ENCODE measurements around the gene NSUN3.
"Not testable (repeated sequence)": the region's sequence is repeated elsewhere in the genome, so short reads cannot be mapped to it uniquely, and the experiment has no call there.

The NSUN3 gene

DNA sequence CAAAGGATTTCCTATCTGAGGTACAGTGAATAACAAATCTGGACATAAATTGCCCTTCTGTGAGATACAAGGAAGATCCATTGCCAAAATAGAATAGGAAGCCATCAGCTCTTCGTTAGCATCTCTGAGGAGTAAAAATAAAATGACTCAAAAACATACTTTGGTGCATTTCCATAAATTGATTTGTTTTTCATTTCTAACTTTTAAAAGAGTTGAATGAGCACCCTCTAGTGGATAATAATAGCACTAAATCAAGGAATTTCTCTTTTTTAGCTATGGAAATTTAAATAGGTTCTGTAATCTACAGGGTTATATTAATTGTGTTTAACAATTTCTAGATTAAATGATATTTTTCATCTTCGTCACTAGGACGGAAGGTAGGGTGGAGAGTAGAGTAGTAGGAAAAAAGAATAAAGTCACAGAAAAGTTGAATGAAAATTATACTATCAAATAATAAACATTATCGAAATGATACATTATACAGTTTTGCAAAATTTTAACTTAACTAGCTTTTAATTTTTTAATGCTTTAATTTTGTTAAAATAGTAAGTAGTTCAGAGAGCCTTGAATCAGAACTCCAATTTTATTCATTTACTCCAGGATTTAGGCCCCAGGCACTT is 6.4 kb downstream of the NSUN3 start:
- DNase-seq (ENCODE audit: low spot score) = peak; percentile 45

DNA sequence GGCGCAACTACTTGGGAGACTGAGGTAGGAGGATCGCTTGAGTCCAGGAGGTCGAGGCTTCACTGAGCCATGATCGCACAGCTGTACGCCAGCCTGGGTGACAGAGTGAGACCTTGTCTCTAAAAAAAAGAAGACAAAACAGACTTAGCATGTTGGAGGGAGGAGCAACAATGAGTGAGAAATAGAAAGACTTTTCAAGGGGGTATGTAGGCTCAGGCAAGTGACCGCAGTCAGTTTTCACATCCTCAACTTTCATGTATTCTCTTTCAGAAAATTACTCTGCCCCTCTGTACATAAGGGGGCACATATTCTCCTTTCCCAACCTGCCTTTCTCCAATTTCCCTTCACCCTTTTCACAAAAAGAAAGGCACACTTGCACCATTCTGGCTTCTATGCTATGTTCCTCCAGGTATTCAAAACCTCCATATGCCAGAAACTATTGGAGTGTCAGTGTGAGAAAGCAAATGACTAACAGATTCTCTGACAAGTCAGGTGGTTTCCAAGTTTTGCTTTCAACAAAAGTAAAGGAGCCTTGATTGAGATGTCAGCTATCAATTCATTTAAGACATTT is 7.6 kb downstream of the NSUN3 start:
- DNase-seq (ENCODE audit: low spot score) = no peak

DNA sequence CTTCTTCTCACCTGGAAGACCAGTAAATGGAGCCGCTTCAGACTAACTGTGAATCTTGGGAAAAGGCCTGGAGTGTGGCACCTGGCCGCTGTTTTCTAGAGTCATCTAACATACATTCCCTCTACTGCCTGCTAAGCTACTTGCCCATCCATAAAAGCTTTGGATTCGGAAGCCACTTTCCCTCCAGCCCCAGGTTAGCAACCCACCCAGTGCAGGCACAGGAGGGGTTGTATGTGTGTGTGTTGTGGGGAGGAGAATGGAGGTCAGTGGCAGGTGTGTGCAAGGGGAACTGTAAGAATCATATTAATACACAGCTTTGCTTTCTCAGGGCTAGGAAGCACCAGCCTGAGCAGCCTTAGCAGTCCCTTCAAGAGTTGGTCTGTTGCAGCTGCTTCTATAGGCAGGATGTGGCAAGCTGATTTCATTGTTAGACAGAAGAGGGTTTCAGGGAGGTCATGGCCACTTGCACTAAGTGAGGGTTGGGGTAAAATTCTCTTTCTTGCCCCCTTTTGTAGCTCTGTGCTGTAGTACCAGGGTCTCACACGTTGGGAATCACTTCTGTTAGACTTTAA is 8.9 kb downstream of the NSUN3 start:
- no peak for DNase-seq (ENCODE audit: low spot score)

DNA sequence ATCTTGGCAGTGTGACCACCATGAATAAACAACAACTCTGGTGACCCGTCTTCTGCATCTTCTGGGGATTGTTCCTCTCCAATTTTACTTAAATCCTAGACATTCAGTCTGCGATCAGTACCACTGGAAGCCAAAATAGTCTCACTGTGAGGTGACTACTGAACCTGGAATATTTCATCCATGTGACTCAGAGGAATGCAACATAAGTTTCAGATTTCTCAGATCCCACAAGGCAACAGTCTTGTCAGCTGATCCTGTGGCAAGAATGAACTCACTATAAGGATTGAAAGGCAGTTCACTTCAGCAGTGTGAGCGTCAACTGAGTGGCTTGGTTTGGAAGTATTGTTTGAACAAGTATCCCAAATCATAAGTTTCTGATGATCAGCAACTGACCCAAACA is 13.2 kb downstream of the NSUN3 start:
- no peak for DNase-seq (ENCODE audit: low spot score)

DNA sequence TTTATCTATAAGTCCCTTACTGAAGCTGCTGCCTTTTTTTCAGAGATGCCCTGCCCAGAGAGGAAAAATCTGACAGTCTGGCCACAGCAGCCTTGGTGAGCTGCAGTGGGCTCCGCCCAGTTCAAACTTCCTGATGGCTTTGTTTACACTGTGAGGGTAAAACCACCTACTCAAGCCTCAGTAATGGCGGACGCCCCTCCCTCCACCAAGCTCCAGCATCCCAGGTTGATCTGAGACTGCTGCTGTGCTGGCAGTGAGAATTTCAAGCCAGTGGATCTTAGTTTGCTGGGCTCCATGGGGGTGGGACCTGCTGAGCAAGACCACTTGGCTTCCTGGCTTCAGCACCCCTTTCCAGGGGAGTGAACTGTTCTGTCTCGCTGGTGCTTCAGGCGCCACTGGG is 17.7 kb downstream of the NSUN3 start:
- not testable (repeated sequence) for DNase-seq (ENCODE audit: low spot score)

DNA sequence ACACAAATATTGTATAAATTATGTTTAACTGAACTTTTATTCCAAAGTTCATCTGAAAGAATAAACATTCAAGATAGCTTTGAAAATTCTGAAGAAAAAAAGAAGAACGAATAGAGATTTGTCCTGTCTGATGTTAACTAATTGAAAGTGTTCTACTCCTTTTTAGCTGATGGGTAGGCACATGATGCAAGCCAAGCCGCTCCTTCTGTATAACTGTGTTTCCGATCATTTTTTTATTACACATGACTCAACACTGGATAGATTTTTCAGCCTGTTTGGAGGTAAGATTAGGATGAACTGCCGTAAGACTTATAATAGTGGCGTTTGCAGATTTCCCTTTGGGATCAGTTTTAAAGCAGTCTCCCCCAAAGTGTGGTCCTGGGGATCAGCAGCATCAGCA is 19.0 kb downstream of the NSUN3 start:
- no peak for DNase-seq (ENCODE audit: low spot score)

DNA sequence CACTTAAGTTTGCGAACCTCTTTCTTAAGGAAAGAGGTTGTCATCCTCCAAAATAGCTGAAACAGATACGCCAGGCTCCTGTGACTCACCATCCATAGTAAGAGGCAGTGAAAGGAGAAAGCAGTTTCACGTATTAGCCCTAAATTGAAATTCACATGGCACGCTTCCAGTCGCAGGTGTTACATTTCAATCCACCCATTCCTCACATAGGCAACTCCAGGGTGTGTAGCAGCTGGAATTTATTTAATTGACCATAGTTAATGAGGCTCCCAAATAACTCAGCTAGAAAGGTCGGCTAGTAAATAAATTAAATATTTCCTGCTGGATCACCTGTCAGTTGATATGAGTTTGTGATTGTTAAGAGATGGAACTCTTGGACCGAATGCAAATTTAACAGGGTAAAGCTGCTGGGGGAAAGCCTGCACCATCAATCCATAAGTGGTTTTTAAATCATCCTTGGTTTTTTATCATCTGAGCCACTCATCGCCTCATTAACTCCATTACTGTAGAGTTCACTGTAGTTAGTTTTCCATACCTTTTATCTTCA is 19.6 kb downstream of the NSUN3 start:
- no peak for DNase-seq (ENCODE audit: low spot score)

DNA sequence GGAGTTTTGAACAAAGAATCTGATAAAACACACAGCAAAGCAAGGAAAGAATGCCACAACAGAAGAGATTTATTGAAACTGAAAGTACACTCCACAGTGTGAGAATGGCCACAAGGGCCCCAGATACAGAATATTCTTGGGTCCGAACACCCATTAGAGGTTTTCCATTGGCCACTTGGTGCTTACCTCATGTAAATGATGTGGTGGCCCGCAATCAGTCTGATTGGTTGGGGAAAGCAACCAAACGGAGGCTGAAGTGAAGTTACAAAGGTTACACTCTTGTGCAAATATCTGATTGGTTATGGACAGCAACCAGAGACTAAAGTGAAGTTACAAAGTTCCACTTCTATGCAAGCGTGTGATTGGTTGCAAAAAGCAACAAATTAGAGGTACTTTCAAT is 20.4 kb downstream of the NSUN3 start:
- DNase-seq (ENCODE audit: low spot score) = no peak

DNA sequence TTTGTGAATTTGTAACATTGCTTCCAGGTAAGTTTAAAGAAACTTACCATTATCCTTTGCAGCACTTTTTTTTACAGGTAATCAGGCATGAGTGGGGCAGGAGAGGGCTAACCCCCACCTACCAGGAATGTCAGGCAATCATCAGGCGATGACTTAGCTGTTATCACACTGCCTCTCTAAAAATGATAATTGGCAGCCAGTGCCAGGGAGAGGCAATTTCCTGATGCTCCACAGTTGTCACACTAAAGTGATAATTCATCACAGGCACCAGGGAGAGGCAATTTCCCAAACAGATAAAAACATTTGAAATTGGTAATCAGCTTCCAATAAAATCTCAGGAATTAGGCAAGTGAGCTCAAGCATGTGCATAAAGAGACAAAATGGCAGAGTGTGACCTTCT is 26.3 kb downstream of the NSUN3 start:
- DNase-seq (ENCODE audit: low spot score) = no peak

DNA sequence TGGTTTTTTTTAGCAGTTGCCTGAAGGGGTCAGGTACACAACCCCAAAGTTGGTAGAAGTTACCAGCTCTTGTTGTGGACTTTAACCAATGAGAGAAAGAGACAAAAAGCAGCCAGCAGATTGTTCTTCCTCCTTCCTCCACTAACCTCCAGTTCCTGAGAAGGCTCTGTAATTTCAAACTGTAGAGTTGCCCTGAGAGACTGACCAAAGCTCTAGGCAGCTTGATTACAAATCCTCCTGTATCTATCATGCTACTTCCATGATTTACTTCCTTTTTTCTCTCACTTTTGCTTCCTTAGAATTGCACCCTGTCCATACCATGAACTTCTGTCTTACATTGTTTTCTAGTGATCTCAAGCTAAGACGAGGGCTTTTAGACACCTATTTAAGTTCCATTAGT is 29.2 kb downstream of the NSUN3 start:
- no peak for DNase-seq (ENCODE audit: low spot score)

DNA sequence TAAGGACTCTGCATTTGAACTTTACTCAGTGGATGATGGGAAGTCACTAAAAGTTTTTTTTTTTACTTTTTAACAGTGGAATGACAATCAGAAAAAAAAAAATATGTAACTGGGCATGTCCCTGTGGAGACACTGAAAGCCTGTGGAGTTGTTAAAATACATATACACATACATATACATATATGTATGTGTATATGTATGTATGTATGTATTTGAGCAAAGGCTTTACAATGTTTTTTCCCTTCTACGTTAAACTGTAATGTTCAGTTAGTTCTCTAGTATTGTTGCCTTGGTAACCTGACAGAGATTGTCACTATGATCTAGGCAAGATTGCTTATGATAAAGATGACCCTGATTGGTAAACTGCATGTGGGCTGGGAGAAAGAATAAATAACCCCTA is 30.3 kb downstream of the NSUN3 start:
- DNase-seq (ENCODE audit: low spot score) = no peak

DNA sequence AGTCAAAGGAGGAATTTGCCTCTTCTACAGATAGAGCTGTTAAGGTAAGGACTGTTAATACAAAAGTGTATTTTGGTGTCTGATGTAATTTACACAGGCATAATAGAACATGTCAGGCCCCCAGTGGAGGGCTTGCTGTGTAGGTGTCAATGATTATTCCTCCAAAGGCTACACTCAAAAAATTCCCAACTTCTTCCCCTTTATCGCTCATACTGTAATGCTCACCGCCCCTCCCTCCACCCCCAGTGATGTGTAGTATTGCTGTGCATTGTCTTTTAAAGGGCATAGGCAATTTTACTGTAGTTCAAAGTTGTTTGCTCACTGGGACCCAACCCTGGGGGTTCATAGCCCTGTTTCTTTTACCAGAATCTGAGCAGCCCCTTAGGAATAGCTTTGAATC is 32.2 kb downstream of the NSUN3 start:
- no peak for DNase-seq (ENCODE audit: low spot score)

DNA sequence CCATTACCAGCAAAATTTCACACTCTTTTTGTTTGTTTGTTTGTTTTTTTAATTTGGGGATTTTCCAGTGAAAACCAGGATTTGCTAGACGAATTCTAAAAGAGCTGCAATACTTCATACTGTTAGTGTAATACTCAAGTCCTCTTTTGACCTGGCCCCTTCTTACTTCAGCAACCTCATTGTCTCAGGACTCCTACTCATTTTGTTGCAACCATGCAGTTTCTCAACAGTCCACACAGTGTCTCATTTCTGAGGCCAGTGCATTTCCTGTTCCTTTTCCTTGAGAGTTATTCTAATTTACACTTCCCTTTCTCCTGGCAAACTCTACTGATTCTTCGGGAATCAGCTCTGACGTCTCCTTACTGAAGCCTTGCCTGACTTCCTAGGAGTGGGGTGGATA is 35.6 kb downstream of the NSUN3 start:
- DNase-seq (ENCODE audit: low spot score) = peak; percentile 9

DNA sequence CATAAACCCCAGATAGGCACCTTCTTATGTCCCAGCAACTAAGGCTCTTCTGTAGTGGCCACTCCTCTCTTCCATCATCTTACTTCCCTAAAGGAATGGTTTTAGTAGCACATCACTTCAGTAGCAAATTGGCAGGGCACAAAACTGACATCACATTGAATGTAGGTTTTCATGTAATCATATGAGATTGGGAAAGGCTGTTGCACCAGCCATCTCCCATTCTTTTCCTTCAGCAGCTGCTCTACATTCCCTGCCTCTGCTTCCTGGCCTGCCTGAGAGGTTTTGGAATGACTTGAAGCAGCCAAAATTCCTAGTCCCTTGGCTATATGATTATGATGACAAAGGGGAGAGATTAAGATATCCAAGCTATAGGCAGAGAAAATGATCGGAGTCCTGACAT is 36.5 kb downstream of the NSUN3 start:
- no peak for DNase-seq (ENCODE audit: low spot score)

DNA sequence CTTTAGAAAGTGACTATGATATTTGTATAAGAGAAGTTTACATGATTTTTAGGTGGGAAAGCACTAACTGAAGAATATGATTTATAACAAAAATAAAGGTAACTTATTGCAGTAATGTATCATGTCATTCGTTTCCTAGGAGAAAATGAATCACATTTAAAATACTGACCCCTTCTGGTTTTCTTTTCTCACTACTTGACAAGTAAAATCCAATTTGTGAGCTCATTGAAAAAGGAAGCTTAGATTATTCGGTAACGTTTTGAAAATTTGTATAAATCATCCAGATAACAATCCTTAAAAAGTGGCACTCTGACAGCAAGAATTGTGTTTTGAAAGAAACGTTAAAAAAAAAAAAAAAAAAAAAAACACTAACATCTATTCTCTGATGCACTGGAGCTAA is 39.0 kb downstream of the NSUN3 start:
- no peak for DNase-seq (ENCODE audit: low spot score)

DNA sequence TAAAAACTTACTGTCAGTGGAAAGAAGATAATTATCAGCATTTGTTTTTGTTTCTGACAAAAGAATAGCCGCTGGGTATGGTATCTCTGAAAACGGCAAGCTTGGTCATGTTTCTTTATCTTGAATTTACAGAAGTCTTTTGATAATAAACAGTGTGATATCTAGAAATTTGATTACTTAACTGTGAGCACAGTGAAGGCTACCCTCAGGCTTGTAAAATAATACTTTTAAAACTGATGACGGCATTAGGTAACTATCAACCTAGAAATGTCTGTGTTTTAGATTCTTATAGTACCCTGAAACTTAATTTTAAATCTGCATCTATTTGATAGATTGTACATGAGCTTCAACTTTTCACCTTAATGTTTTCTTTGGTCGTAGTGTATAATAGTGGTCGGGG is 43.4 kb downstream of the NSUN3 start:
- no peak for DNase-seq (ENCODE audit: low spot score)

DNA sequence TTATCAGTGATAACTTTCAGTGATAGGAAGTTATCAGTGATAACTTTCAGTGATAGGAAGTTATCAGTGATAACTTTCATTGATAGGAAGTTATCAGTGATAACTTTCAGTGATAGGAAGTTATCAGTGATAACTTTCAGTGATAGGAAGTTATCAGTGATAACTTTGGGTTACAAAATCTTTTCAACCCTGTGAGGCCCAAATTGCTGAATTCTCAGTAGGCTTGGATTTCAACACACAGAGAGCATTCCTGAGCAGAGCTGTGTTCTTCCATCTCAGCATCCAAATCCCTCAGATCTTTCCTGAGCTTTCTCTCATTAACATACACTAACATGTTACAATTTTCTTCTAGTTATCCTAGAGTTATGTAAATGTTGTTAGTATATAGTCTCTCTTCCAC is 47.4 kb downstream of the NSUN3 start:
- not testable (repeated sequence) for DNase-seq (ENCODE audit: low spot score)

DNA sequence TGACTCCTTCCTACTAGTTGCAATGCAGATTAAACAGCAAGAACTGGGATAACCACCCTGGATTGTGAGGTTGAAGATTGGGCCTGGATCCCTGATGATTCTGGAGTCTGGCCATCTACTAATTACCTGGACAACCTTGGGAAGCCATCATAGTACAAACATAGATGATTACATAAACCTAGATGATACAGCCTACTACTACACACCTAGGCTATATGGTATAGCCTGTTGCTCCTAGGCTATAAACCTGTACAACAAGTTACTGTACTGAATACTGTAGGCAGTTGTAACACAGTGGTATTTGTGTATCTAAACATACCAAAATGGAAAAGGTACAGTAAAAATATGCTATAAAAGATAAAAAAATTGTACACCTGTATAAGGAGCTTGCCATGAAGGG is 48.0 kb downstream of the NSUN3 start:
- DNase-seq (ENCODE audit: low spot score) = no peak

DNA sequence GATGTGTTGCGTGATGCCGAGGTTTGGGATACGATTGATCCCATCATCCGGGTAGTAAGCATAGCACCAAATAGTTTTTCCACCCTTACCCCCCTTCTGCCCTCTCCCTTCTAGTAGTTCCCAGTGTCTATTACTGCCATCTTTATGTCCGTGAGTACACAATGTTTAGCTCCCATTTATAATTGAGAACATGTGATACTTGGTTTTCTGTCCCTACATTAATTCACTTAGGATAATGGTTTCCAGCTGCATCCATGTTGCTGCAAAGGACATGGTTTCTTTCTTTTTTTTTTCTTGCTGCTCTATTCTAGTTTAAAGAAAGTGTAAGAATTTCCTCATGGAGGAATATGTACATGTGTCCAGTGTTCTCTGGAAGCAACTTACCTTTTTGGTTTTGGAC is 51.8 kb downstream of the NSUN3 start:
- no peak for DNase-seq (ENCODE audit: low spot score)

DNA sequence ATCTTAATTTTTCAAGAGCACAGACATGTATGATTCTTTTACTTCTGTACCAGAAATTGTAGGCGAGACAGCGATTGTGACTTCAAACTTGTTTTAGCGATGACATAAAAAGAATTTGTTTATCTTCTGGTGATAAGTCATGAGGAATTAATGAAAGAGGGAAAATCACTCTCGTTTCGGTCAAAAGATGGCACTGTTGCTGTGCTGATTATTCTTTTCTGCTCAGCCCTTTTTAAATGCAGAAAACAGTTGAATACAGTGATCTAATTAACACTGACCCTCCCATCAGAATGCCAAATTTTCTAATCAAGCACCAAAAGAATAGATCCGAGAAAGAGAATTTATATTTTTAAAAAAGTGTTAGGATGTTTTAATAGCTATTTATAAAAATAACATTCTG is 52.6 kb downstream of the NSUN3 start:
- DNase-seq (ENCODE audit: low spot score) = peak; percentile 76

DNA sequence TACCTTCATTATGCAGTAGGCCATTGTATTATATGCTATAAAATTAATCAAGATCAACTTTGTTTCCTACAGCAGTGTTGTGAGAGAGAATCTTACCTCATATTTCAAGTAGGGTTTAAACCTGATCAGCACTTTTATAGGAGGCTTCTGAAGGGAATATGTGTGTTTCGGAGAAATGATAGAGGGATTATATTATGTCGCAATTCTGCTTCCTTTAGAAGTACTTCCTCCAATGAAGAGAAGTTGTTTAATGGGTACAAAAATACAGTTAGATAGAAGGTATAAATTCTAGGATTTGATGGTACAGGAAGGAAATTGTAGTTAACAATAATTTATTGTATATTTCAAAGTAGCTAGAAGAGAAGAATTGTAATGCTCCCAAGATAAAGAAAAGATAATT is 54.9 kb downstream of the NSUN3 start:
- no peak for DNase-seq (ENCODE audit: low spot score)

DNA sequence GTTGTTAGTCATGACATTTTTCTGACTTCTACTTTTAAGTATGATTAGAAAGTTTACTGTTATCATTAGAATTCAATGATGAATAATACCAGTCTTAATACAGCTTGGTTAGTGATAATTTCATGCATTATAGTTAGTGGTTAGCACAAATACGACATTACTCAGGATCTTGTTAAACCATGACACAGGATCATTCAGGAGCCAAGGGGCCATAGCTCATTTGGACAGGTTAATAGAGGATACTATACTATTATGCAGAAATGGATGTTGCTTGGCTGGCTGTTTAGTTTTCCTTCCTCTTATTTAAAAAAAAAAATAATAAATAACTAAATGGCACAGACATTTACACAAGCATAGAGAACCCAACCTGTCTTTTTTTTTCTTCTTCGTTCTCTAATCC is 55.5 kb downstream of the NSUN3 start:
- DNase-seq (ENCODE audit: low spot score) = no peak

DNA sequence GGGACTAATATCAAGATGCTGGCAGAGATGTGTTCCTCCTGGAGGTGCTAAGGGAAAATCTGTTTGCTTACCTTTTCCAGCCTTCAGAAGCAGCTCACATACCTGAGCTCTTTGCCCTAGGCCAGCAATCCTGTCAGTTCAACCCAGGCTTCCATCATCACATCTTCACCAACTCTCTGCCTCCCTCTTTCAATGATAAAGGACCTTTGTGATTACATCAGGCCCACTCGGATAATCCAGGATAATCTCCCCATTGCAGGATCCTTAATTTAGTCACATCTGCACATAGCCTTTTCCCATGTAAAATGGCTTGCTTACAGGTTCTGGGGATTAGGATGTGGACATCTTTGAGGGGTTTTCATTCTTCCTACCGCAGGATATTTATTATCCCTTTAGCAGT is 58.3 kb downstream of the NSUN3 start:
- no peak for DNase-seq (ENCODE audit: low spot score)

DNA sequence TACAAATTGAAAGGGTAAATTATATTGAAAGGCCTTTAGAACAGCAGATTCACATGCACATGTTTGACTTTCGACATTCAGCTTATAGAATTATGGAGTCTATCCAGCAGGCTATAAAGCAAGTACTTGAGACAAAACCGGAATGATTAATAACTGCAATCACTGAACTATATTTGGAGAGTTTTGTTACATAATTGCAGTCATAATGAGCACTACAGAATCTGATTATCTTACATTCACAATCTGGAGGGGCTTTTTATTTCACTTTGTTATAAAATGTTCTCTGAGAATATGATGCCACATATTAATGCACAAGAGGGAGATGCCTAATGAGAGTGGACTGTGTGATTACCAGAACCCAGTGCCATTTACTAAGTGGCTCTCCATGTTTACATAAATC is 64.3 kb downstream of the NSUN3 start:
- no peak for DNase-seq (ENCODE audit: low spot score)
